H1 (cell line): Measurements from ENCODE around the gene CSF3R. TPM values are rescaled to one million over a fixed set of nuclear protein-coding genes. Genes with fewer than 3 reads are reported as not detected.

Experiments used
- CTCF ChIA-PET: fragments of 300-600 bp; sonication (Branson Sonifier 250); formaldehyde crosslinking; loops from one replicate; lab custom pipeline; 2021; ENCODE audit not compliant: partially characterized antibody; lab: Charles Lee
- POLR2A ChIA-PET: fragments of 300-600 bp; sonication (Branson Sonifier 250); formaldehyde crosslinking; loops from one replicate; lab custom pipeline; 2021; ENCODE audit warnings: inconsistent platforms; ENCODE audit not compliant: partially characterized antibody; lab: Charles Lee
- DNase-seq, 2 experiments: peaks; one replicate each; pipeline versions ENCODE4 v3.0.0 to v3.0.0-alpha.2; 2010 to 2022; ENCODE audit warnings: low spot score in 2 of 2, low read depth in 1 of 2, mixed read lengths in 1 of 2
- FAIRE-seq: peaks from 2 replicates; lab custom pipeline; 2011; peaks lifted over from hg19 to GRCh38; lab: Jason Lieb, UNC
- H2AFZ ChIP-seq: 2 replicates; pipeline ENCODE4 v1.8.1; 2012; ENCODE audit warnings: low read length, inconsistent platforms
- H2AK5ac ChIP-seq: 2 replicates; pipeline ENCODE4 v1.6.1; 2013; ENCODE audit warnings: low read depth, low read length
- H2BK120ac ChIP-seq: replicated peaks from 2 replicates; pipeline ENCODE3; 2013; ENCODE audit warnings: low read depth, low read length, inconsistent platforms
- H2BK12ac ChIP-seq: 2 replicates; pipeline ENCODE4 v1.6.1; 2013; ENCODE audit warnings: low read depth, low read length
- H2BK15ac ChIP-seq: 2 replicates; pipeline ENCODE4 v1.6.1; 2013; ENCODE audit warnings: low read length
- H2BK20ac ChIP-seq: 2 replicates; pipeline ENCODE4 v1.6.1; 2013; ENCODE audit warnings: low read length
- H2BK5ac ChIP-seq: 2 replicates; pipeline ENCODE4 v1.6.1; 2013; ENCODE audit warnings: low read depth, low read length
- H3K14ac ChIP-seq: 2 replicates; pipeline ENCODE4 v1.6.1; 2013; ENCODE audit warnings: inconsistent platforms; ENCODE audit not compliant: insufficient read length
- H3K18ac ChIP-seq: 2 replicates; pipeline ENCODE4 v1.6.1; 2013; ENCODE audit warnings: low read length; ENCODE audit errors: extremely low read depth
- H3K23ac ChIP-seq: 2 replicates; pipeline ENCODE4 v1.6.1; 2013; ENCODE audit warnings: inconsistent platforms; ENCODE audit not compliant: insufficient read length
- H3K23me2 ChIP-seq: 2 replicates; pipeline ENCODE4 v1.6.1; 2013; ENCODE audit warnings: low read depth, low read length
- H3K27ac ChIP-seq: 2 replicates; pipeline ENCODE4 v1.6.1; 2011; ENCODE audit warnings: low read depth, low read length, inconsistent platforms
- H3K27me3 ChIP-seq, 4 experiments: replicated peaks in 1 of 4; 1 replicate in 1 of 4; 2 replicates in 3 of 4; pipeline versions ENCODE4 v1.6.1 to v1.8.1; 2011 to 2013; ENCODE audit warnings: low read length in 3 of 4, mild to moderate bottlenecking in 3 of 4, inconsistent platforms in 2 of 4, mixed read lengths in 2 of 4, moderate library complexity in 1 of 4; ENCODE audit not compliant: control insufficient read depth in 3 of 4, insufficient read depth in 3 of 4; ENCODE audit errors: extremely low read depth in 1 of 4
- H3K36me3 ChIP-seq, 4 experiments: 2 replicates each; pipeline versions ENCODE4 v1.6.1 to v1.8.1; 2011 to 2013; ENCODE audit warnings: mild to moderate bottlenecking in 4 of 4, low read length in 3 of 4, moderate library complexity in 2 of 4, control low read depth in 1 of 4, inconsistent platforms in 1 of 4; ENCODE audit not compliant: insufficient read depth in 4 of 4, control insufficient read depth in 2 of 4
- H3K4ac ChIP-seq: replicated peaks from 2 replicates; pipeline ENCODE3; 2013; ENCODE audit warnings: low read length, low read depth, mixed read lengths, inconsistent platforms; ENCODE audit not compliant: insufficient read length
- H3K4me1 ChIP-seq, 4 experiments: replicated peaks in 1 of 4; 1 replicate in 1 of 4; 2 replicates in 3 of 4; pipeline versions ENCODE4 v1.6.1 to v1.8.1; 2011 to 2013; ENCODE audit warnings: low read length in 3 of 4, inconsistent platforms in 2 of 4, mixed read lengths in 1 of 4; ENCODE audit not compliant: insufficient read depth in 4 of 4, control insufficient read depth in 3 of 4
- H3K4me2 ChIP-seq, 2 experiments: 2 replicates each; pipeline versions ENCODE4 v1.6.1 to v1.8.1; 2011 to 2013; ENCODE audit warnings: low read depth in 2 of 2, low read length in 2 of 2, control low read depth in 1 of 2, inconsistent platforms in 1 of 2, mild to moderate bottlenecking in 1 of 2; ENCODE audit not compliant: insufficient read depth in 1 of 2
- H3K4me3 ChIP-seq, 4 experiments: fragments of 200-600, 300-600 bp in 1 of 4; sonication (generic), shearing (Covaris generic), sonication (Bioruptor Twin) in 1 of 4; 2 replicates each; pipeline versions ENCODE4 v1.5.1 to v1.8.1; 2011 to 2016; ENCODE audit warnings: low read length in 4 of 4, low read depth in 3 of 4, control low read depth in 2 of 4, inconsistent platforms in 2 of 4, mild to moderate bottlenecking in 2 of 4, mixed read lengths in 1 of 4, moderate library complexity in 1 of 4; ENCODE audit not compliant: insufficient read depth in 2 of 4; ENCODE audit errors: extremely low read depth in 1 of 4
- H3K56ac ChIP-seq: replicated peaks from 2 replicates; pipeline ENCODE3; 2013; ENCODE audit warnings: low read depth, mild to moderate bottlenecking, mixed read lengths, low read length, inconsistent platforms; ENCODE audit not compliant: insufficient read length
- H3K79me1 ChIP-seq: 2 replicates; pipeline ENCODE4 v1.6.1; 2013; ENCODE audit warnings: low read depth, low read length, control low read depth
- H3K79me2 ChIP-seq, 2 experiments: 2 replicates each; pipeline versions ENCODE4 v1.6.1 to v1.8.1; 2012 to 2013; ENCODE audit warnings: low read length in 2 of 2, mild to moderate bottlenecking in 2 of 2, inconsistent platforms in 1 of 2; ENCODE audit not compliant: insufficient read depth in 2 of 2, control insufficient read depth in 1 of 2
- H3K9ac ChIP-seq, 4 experiments: replicated peaks in 1 of 4; 1 replicate in 1 of 4; 2 replicates in 3 of 4; pipeline versions ENCODE4 v1.6.1 to v1.8.1; 2011 to 2013; ENCODE audit warnings: low read depth in 3 of 4, low read length in 3 of 4, control low read depth in 2 of 4, mild to moderate bottlenecking in 2 of 4, moderate library complexity in 2 of 4, inconsistent platforms in 1 of 4; ENCODE audit errors: extremely low read depth in 1 of 4
- H3K9me3 ChIP-seq, 2 experiments: 2 replicates each; pipeline versions ENCODE4 v1.6.1 to v1.8.1; 2012 to 2013; ENCODE audit warnings: mild to moderate bottlenecking in 2 of 2, moderate library complexity in 2 of 2, control low read depth in 1 of 2, inconsistent platforms in 1 of 2, low read depth in 1 of 2, low read length in 1 of 2, mixed read lengths in 1 of 2; ENCODE audit not compliant: insufficient read depth in 2 of 2
- H4K20me1 ChIP-seq, 2 experiments: replicated peaks in 1 of 2; 2 replicates each; pipeline versions ENCODE3 to v1.8.1; 2011 to 2013; ENCODE audit warnings: inconsistent platforms in 2 of 2, low read length in 2 of 2, mild to moderate bottlenecking in 1 of 2; ENCODE audit not compliant: insufficient read depth in 2 of 2, control insufficient read depth in 1 of 2
- H4K5ac ChIP-seq: 2 replicates; pipeline ENCODE4 v1.6.1; 2013; ENCODE audit warnings: low read length, low read depth, mixed read lengths, inconsistent platforms; ENCODE audit not compliant: insufficient read length
- H4K8ac ChIP-seq: 2 replicates; pipeline ENCODE4 v1.8.0; 2013; ENCODE audit warnings: mild to moderate bottlenecking, moderate library complexity, low read length, inconsistent platforms; ENCODE audit not compliant: insufficient read depth; ENCODE audit errors: extremely low read depth
- H4K91ac ChIP-seq: replicated peaks from 2 replicates; pipeline ENCODE3; 2013; ENCODE audit warnings: low read length, mixed read lengths, inconsistent platforms; ENCODE audit not compliant: insufficient read length
- CREB1 ChIP-seq: IDR thresholded peaks from 2 replicates; pipeline ENCODE4 v1.6.1; 2012; ENCODE audit warnings: inconsistent platforms
- RBBP5 ChIP-seq: IDR thresholded peaks from 2 replicates; pipeline ENCODE4 v1.7.1; 2012; ENCODE audit warnings: low read depth, mild to moderate bottlenecking, inconsistent platforms, low read length, moderate library complexity, borderline replicate concordance
- WGBS, 2 experiments: shearing (Covaris generic) in 1 of 2; methylation state at CpG; one replicate each; pipeline versions ENCODE4 v1.1.6 to v1.1.7; 2013 to 2015; ENCODE audit warnings: low lambda C conversion rate in 2 of 2, mixed read lengths in 2 of 2, inconsistent platforms in 1 of 2, low coverage in 1 of 2, missing lambda C conversion rate in 1 of 2; ENCODE audit not compliant: insufficient replicate concordance in 2 of 2, insufficient coverage in 1 of 2, insufficient read length in 1 of 2; ENCODE audit errors: extremely low coverage in 1 of 2, missing lambda C conversion rate in 1 of 2; 5-methylcytosine and 5-hydroxymethylcytosine counted together
- polyA plus RNA-seq, 7 experiments: library from polyadenylated mRNA; depleted of rRNA in 3 of 7; stranded (reverse) in 5 of 7; unstranded in 2 of 7; fragments of >200 nt in 5 of 7; fragments of 200-250 nt in 2 of 7; gene quantifications; 1 replicate in 5 of 7; 2 replicates in 1 of 7; 4 replicates in 1 of 7; pipeline versions ENCODE4 v1.2.1 to v1.2.3, GENCODE V29; 2011 to 2013; ENCODE audit warnings: missing spikeins in 2 of 7, mixed read lengths in 2 of 7
- total RNA-seq: library from RNA; stranded (reverse); fragmentation: NEBNext Ultra II Directional; extraction: Animal tissue kit (Norgen Biotek cat#: 25700); gene quantifications from 2 replicates; pipeline ENCODE4 v1.2.1, GENCODE V29; 2021

Gene CSF3R
- total and polyA plus RNA-seq, 2 of the 8 experiments (the other 6 are each of a cell fraction or from before 2014, with no cell fraction given) = not detected

DNA sequence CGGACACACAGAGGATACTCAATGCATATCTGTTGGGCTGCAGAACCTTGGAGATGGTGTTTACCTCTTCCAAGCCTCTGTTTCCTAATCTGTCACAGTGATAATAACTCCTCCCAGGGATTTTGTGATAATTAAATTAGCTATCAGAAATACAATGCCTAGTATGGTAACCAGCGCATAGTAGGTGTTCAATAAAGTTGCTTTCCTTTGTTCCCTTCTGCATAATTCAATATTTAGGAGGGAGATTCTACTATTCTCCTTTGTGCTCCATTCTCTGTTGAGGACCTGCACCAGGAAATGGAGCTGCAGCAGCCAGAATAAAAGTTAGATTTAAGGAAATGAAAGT lies 3.4 kb upstream of the CSF3R start:
- H3K4ac ChIP-seq = no peak overlapping the region
- no peak overlapping the region for H2AK5ac ChIP-seq
- no peak for TF ChIP-seq RBBP5
- no peak for TF ChIP-seq CREB1
- ChIA-PET POLR2A (interaction anchor here (1.4 to 1.8 kb wide), 2 partner anchors 11 to 22 kb away, joined by 3 to 10 read pairs; partner anchors contain the start of gene MRPS15), CTCF (interaction anchor here (0.7 to 2.3 kb wide), 8 partner anchors 9 to 388 kb away, joined by 3 to 15 read pairs (median 4); no protein-coding TSS in a partner anchor)
- no peak overlapping the region for H2BK12ac ChIP-seq
- H3K36me3 ChIP-seq = no peaks in the 10 kb centered on the region
- no peaks in the 10 kb centered on the region for H3K9me3 ChIP-seq
- H2BK20ac ChIP-seq = no peak overlapping the region
- H3K23me2 ChIP-seq = no peaks in the 10 kb centered on the region
- H3K9ac ChIP-seq = no peak overlapping the region
- no peak overlapping the region for H3K4me3 ChIP-seq
- H4K20me1 ChIP-seq = no peaks in the 10 kb centered on the region
- no peak overlapping the region for H2BK15ac ChIP-seq
- H2BK120ac ChIP-seq = no peak overlapping the region
- no peak overlapping the region for H2BK5ac ChIP-seq
- H3K14ac ChIP-seq = no peak overlapping the region
- WGBS, 2 experiments = 90% methylated on average over 2 of the region's 2 CpGs; no CpG with 5 or more reads in 1 of the 2 experiments
- H4K5ac ChIP-seq = no peak overlapping the region
- no peaks in the 10 kb centered on the region for H3K79me1 ChIP-seq
- peaks cover 0 to 2% (median 0%) of the 10 kb centered on the region in 4 experiments; a peak in 3 of 7 replicates for H3K4me1 ChIP-seq
- FAIRE-seq = no peak
- no peak overlapping the region for H3K4me2 ChIP-seq
- no peaks in the 10 kb centered on the region for H3K27me3 ChIP-seq
- no peak overlapping the region for H4K8ac ChIP-seq
- H4K91ac ChIP-seq = no peak overlapping the region
- H2AFZ ChIP-seq = no peak overlapping the region
- H3K56ac ChIP-seq = no peak overlapping the region
- no peak for DNase-seq
- no peak overlapping the region for H3K18ac ChIP-seq
- H3K23ac ChIP-seq = no peak overlapping the region
- H3K79me2 ChIP-seq = no peaks in the 10 kb centered on the region
- H3K27ac ChIP-seq = no peak overlapping the region
